HepG2 (cell line): ENCODE data around the gene MED13. TPM values are rescaled to one million over a fixed set of nuclear protein-coding genes. Genes with fewer than 3 reads are reported as not detected.

Experiments
- ARNT2 ChIP-seq: sonication (generic); formaldehyde crosslinking; IDR thresholded peaks from 2 replicates; pipeline ENCODE4 v1.8.0; 2022; ENCODE audit warnings: mild to moderate bottlenecking, low read depth, missing genetic modification reagents, moderate library complexity
- ATAD3A ChIP-seq: sonication (generic); formaldehyde crosslinking; IDR thresholded peaks from 2 replicates; pipeline ENCODE4 v1.4.0; 2020; ENCODE audit warnings: missing genetic modification reagents
- FOXO4 ChIP-seq: sonication (generic); formaldehyde crosslinking; conservative IDR thresholded peaks from 2 replicates; pipeline ENCODE4 v1.8.1; 2023; ENCODE audit warnings: missing genetic modification reagents
- HOXA5 ChIP-seq: sonication (generic); formaldehyde crosslinking; IDR thresholded peaks from 2 replicates; pipeline ENCODE4 v1.4.0; 2020; ENCODE audit warnings: missing genetic modification reagents
- LBX2 ChIP-seq: sonication (generic); formaldehyde crosslinking; IDR thresholded peaks from 2 replicates; pipeline ENCODE4 v1.5.0; 2020; ENCODE audit warnings: missing genetic modification reagents, mild to moderate bottlenecking, borderline replicate concordance
- MIXL1 ChIP-seq: IDR thresholded peaks from 2 replicates; pipeline ENCODE4 v1.6.1; 2016
- NBN ChIP-seq: fragments of 450-650 bp; conservative IDR thresholded peaks from 2 replicates; pipeline ENCODE4 v1.6.1; 2017
- NKX3-1 ChIP-seq: sonication (generic); formaldehyde crosslinking; IDR thresholded peaks from 2 replicates; pipeline ENCODE4 v1.5.0; 2020; ENCODE audit warnings: missing genetic modification reagents
- NR2F2 ChIP-seq: IDR thresholded peaks from 2 replicates; pipeline ENCODE4 v1.6.1; 2012; ENCODE audit warnings: low read depth, inconsistent platforms, borderline replicate concordance
- PCBP2 ChIP-seq: fragments of 200-400 bp; formaldehyde crosslinking; optimal IDR thresholded peaks from 2 replicates; pipeline ENCODE3; 2018; ENCODE audit warnings: low read length, low read depth; ENCODE audit not compliant: poor library complexity, severe bottlenecking
- PREB ChIP-seq: sonication (generic); formaldehyde crosslinking; IDR thresholded peaks from 2 replicates; pipeline ENCODE4 v1.4.0; 2020; ENCODE audit warnings: missing genetic modification reagents
- RBM22 ChIP-seq: fragments of 200-400 bp; formaldehyde crosslinking; optimal IDR thresholded peaks from 2 replicates; pipeline ENCODE3; 2017; ENCODE audit warnings: mild to moderate bottlenecking, low read length, moderate library complexity
- RORA ChIP-seq: sonication (generic); formaldehyde crosslinking; IDR thresholded peaks from 2 replicates; pipeline ENCODE4 v1.5.0; 2020; ENCODE audit warnings: mild to moderate bottlenecking, missing genetic modification reagents, moderate library complexity
- SKIL ChIP-seq: sonication (generic); formaldehyde crosslinking; IDR thresholded peaks from 2 replicates; pipeline ENCODE4 v1.8.0; 2022; ENCODE audit warnings: missing genetic modification reagents, mild to moderate bottlenecking, moderate library complexity, borderline replicate concordance
- STAG1 ChIP-seq: sonication (generic); formaldehyde crosslinking; IDR thresholded peaks from 2 replicates; pipeline ENCODE4 v1.4.0; 2020; ENCODE audit warnings: missing genetic modification reagents
- TFAP4 ChIP-seq: sonication (generic); IDR thresholded peaks from 2 replicates; pipeline ENCODE4 v1.6.1; 2016; ENCODE audit warnings: low read depth, borderline replicate concordance
- U2AF2 ChIP-seq: fragments of 200-400 bp; formaldehyde crosslinking; IDR thresholded peaks from 2 replicates; pipeline ENCODE4 v1.6.1; 2017; ENCODE audit warnings: low read depth, mild to moderate bottlenecking, low read length
- XRCC5 ChIP-seq: fragments of 200-400 bp; formaldehyde crosslinking; optimal IDR thresholded peaks from 2 replicates; pipeline ENCODE3; 2017; ENCODE audit warnings: mild to moderate bottlenecking, low read length
- ZEB1 ChIP-seq: IDR thresholded peaks from 2 replicates; pipeline ENCODE4 v1.6.1; 2012; ENCODE audit warnings: mild to moderate bottlenecking, low read depth, inconsistent platforms; ENCODE audit not compliant: insufficient replicate concordance
- ZNF234 ChIP-seq: sonication (generic); formaldehyde crosslinking; conservative IDR thresholded peaks from 2 replicates; pipeline ENCODE4 v1.5.1; 2020; ENCODE audit warnings: mild to moderate bottlenecking, missing genetic modification reagents
- ZNF335 ChIP-seq: sonication (generic); formaldehyde crosslinking; IDR thresholded peaks from 2 replicates; pipeline ENCODE4 v1.4.0; 2020; ENCODE audit warnings: missing genetic modification reagents
- ZNF343 ChIP-seq: sonication (generic); formaldehyde crosslinking; IDR thresholded peaks from 2 replicates; pipeline ENCODE4 v1.4.0; 2020; ENCODE audit warnings: mild to moderate bottlenecking, missing genetic modification reagents
- ZNF441 ChIP-seq: sonication (generic); formaldehyde crosslinking; IDR thresholded peaks from 2 replicates; pipeline ENCODE4 v1.7.0; 2021; ENCODE audit warnings: missing genetic modification reagents, borderline replicate concordance
- ZNF773 ChIP-seq: sonication (generic); formaldehyde crosslinking; IDR thresholded peaks from 2 replicates; pipeline ENCODE4 v1.4.0; 2020; ENCODE audit warnings: missing genetic modification reagents, borderline replicate concordance
- ZNF780A ChIP-seq: sonication (generic); formaldehyde crosslinking; IDR thresholded peaks from 2 replicates; pipeline ENCODE4 v1.8.0; 2022; ENCODE audit warnings: mild to moderate bottlenecking, missing genetic modification reagents, moderate library complexity
- polyA plus RNA-seq, 8 experiments: library from polyadenylated mRNA; depleted of rRNA in 3 of 8; stranded (reverse) in 7 of 8; unstranded in 1 of 8; fragments of >200 nt; fragmentation: Illumina TruSeq in 4 of 8; extraction: Trizol in 4 of 8; gene quantifications; 2 replicates each; pipeline versions ENCODE4 v1.2.1 to v1.2.3, GENCODE V29; 2011 to 2016; ENCODE audit warnings: low read depth in 4 of 8, missing spikeins in 1 of 8, mixed read lengths in 1 of 8; ENCODE audit not compliant: insufficient read depth in 1 of 8
- total RNA-seq, 5 experiments: library from RNA; depleted of rRNA; stranded (reverse); fragments of >200 nt; fragmentation: Illumina TruSeq; extraction: Trizol; gene quantifications; 2 replicates each; pipeline ENCODE4 v1.2.3, GENCODE V29; 2016; ENCODE audit warnings: low read depth in 1 of 5

Gene MED13
- total and polyA plus RNA-seq, 2 of the 13 experiments (the other 11 are each of a cell fraction or from before 2014, with no cell fraction given), result 27.4 to 69.1 TPM

- TF ChIP-seq ZEB1 (no peak), U2AF2 (peak; percentile 67; the same call in 1 of the 2 replicates), XRCC5 (peak; percentile 97), ZNF780A (CRISPR knock-in tag) (no peak), RBM22 (peak; percentile 90), HOXA5 (CRISPR knock-in tag) (peak; percentile 71; the same call in 1 of the 2 replicates), MIXL1 (CRISPR knock-in tag) (peak; percentile 60; the same call in 1 of the 2 replicates), ATAD3A (CRISPR knock-in tag) (no peak), TFAP4 (peak; percentile 97), FOXO4 (no peak), LBX2 (CRISPR knock-in tag) (peak; percentile 28; the same call in 1 of the 2 replicates), SKIL (CRISPR knock-in tag) (no peak), ARNT2 (CRISPR knock-in tag) (peak; percentile 74; the same call in 1 of the 2 replicates), NBN (no peak), ZNF441 (CRISPR knock-in tag) (peak; percentile 33; the same call in 1 of the 2 replicates), ZNF234 (CRISPR knock-in tag) (no peak), STAG1 (peak; percentile 71), PCBP2 (no peak), NKX3-1 (CRISPR knock-in tag) (peak; percentile 56; the same call in 1 of the 2 replicates), ZNF343 (CRISPR knock-in tag) (peak; percentile 44; the same call in 1 of the 2 replicates), ZNF335 (peak; percentile 50; the same call in 1 of the 2 replicates), NR2F2 (no peak), ZNF773 (CRISPR knock-in tag) (0 out of 2 replicates have a peak, but pooled peaks have one; percentile 25), PREB (CRISPR knock-in tag) (no peak), RORA (CRISPR knock-in tag) (no peak)
These were observed 762 bp upstream of the MED13 start (continued) for GRCh38 chr17:62065611-62066468.
